OCI-LY3 (cell line): Measurements from ENCODE around the gene FBXL13.

ENCODE experiments used
- H2AFZ ChIP-seq: fragments of 200-600, 300-600 bp; shearing (Covaris generic); 2 replicates; pipeline ENCODE4 v1.6.0; 2014; ENCODE audit warnings: antibody characterized with exemption, low read depth, low read length
- H3K27ac ChIP-seq: fragments of 200-600, 300-600 bp; sonication (generic); 2 replicates; pipeline ENCODE4 v1.5.1; 2014; ENCODE audit warnings: mild to moderate bottlenecking, low read length, moderate library complexity, mixed read lengths
- H3K27me3 ChIP-seq: fragments of 200-600, 300-600 bp; sonication (generic); 2 replicates; pipeline ENCODE4 v1.6.1; 2014; ENCODE audit warnings: low read depth, low read length, mixed read lengths
- H3K36me3 ChIP-seq: fragments of 200-600, 300-600 bp; sonication (generic); replicated peaks from 2 replicates; pipeline ENCODE3; 2014; ENCODE audit warnings: low read depth, low read length, mixed read lengths
- H3K4me1 ChIP-seq: fragments of 300-600, 200-600 bp; sonication (generic); 2 replicates; pipeline ENCODE4 v1.6.1; 2014; ENCODE audit warnings: low read length, mixed read lengths
- H3K4me2 ChIP-seq: fragments of 200-600, 300-600 bp; sonication (generic); 2 replicates; pipeline ENCODE4 v1.6.1; 2014; ENCODE audit warnings: low read length, mixed read lengths
- H3K4me3 ChIP-seq: fragments of 300-600, 200-600 bp; sonication (generic); 2 replicates; pipeline ENCODE4 v1.5.1; 2014; ENCODE audit warnings: antibody characterized with exemption, mild to moderate bottlenecking, low read length, moderate library complexity
- H3K79me2 ChIP-seq: fragments of 300-600, 200-600 bp; shearing (Covaris generic); 2 replicates; pipeline ENCODE4 v1.6.1; 2014; ENCODE audit warnings: mild to moderate bottlenecking, low read length, mixed read lengths
- H3K9ac ChIP-seq: fragments of 300-600, 200-600 bp; shearing (Covaris generic); 2 replicates; pipeline ENCODE4 v1.6.0; 2014; ENCODE audit warnings: mild to moderate bottlenecking, low read length, moderate library complexity
- H3K9me3 ChIP-seq: fragments of 200-600, 300-600 bp; shearing (Covaris generic); 2 replicates; pipeline ENCODE4 v1.6.1; 2014; ENCODE audit warnings: low read length, mixed read lengths; ENCODE audit not compliant: insufficient read depth
- H4K20me1 ChIP-seq: fragments of 200-600, 300-600 bp; sonication (generic); 2 replicates; pipeline ENCODE4 v1.6.1; 2016; ENCODE audit warnings: low read length, mixed read lengths; ENCODE audit not compliant: insufficient read depth
- EZH2phosphoT487 ChIP-seq: fragments of 200-600 bp; shearing (Covaris generic); IDR thresholded peaks from 2 replicates; pipeline ENCODE4 v1.6.1; 2018; ENCODE audit warnings: antibody characterized with exemption, mixed run types, low read depth
- TF ChIP-seq, protein P1 (sequence below): fragments of 200-600, 300-600 bp; sonication (generic); IDR thresholded peaks from 2 replicates; pipeline ENCODE4 v1.5.1; 2014; ENCODE audit warnings: antibody characterized with exemption, low read length, low read depth

FBXL13 gene

DNA sequence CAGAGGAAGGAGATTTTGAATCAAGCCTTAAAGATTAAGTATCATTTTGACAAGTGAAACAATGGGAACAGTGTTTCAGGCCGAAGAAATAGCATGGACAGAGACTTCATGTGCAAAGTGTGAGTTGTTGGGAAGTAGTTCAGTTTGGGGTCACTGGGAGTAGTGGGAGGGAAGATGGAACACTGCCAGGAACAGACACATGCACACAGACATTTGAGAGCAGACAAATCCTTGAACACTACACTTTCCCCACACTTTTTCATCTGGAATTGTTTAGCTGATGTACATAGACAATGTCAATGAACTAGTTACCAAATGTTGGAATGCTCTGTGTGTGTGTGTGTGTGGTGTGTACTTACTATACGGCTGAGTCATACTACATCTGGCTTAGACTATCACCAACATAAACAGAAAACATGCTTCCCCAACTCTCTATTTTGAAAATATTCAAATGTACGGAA lies 214.2 kb downstream of the FBXL13 start:
- Histone ChIP-seq H3K27ac (no peak overlapping the region), H3K4me1 (no peaks in the 10 kb centered on the region), H3K4me2 (no peak overlapping the region), H2AFZ (no peak overlapping the region), H3K27me3 (0 out of 2 replicates have a peak, but pooled peaks cover 3% of the 10 kb centered on the region), H3K36me3 (no peaks in the 10 kb centered on the region), H3K79me2 (no peaks in the 10 kb centered on the region), H4K20me1 (no peaks in the 10 kb centered on the region), H3K9me3 (no peaks in the 10 kb centered on the region), H3K9ac (no peak overlapping the region), H3K4me3 (no peak overlapping the region)
- TF ChIP-seq, protein P1, sequence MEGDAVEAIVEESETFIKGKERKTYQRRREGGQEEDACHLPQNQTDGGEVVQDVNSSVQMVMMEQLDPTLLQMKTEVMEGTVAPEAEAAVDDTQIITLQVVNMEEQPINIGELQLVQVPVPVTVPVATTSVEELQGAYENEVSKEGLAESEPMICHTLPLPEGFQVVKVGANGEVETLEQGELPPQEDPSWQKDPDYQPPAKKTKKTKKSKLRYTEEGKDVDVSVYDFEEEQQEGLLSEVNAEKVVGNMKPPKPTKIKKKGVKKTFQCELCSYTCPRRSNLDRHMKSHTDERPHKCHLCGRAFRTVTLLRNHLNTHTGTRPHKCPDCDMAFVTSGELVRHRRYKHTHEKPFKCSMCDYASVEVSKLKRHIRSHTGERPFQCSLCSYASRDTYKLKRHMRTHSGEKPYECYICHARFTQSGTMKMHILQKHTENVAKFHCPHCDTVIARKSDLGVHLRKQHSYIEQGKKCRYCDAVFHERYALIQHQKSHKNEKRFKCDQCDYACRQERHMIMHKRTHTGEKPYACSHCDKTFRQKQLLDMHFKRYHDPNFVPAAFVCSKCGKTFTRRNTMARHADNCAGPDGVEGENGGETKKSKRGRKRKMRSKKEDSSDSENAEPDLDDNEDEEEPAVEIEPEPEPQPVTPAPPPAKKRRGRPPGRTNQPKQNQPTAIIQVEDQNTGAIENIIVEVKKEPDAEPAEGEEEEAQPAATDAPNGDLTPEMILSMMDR = no peak
- TF ChIP-seq EZH2phosphoT487 = no peak

DNA sequence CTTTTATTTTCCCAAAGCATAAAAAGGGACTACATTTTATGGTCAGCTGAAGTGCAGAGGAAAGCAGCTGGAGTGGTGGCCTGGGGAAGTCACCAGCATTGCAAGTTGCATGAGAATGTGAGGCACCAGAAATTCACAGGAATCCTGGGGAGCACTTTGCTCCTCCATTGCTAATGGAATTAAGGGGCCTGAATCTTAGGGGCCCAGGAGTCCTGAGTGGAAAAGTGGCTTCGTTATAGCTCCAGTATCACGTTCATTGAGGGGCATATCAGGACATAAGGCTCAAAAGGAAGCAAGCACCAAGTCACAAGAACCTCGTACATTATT lies 214.8 kb downstream of the FBXL13 start:
- no peak overlapping the region for H3K4me3 ChIP-seq
- no peaks in the 10 kb centered on the region for H3K4me1 ChIP-seq
- no peaks in the 10 kb centered on the region for H3K79me2 ChIP-seq
- H3K4me2 ChIP-seq = no peak overlapping the region
- H3K9ac ChIP-seq = no peak overlapping the region
- no peaks in the 10 kb centered on the region for H3K36me3 ChIP-seq
- H3K27ac ChIP-seq = no peak overlapping the region
- H4K20me1 ChIP-seq = no peaks in the 10 kb centered on the region
- TF ChIP-seq EZH2phosphoT487 = no peak
- TF ChIP-seq, protein P1 = no peak
- H2AFZ ChIP-seq = no peak overlapping the region
- H3K27me3 ChIP-seq = 0 out of 2 replicates have a peak, but pooled peaks cover 3% of the 10 kb centered on the region
- H3K9me3 ChIP-seq = no peaks in the 10 kb centered on the region

DNA sequence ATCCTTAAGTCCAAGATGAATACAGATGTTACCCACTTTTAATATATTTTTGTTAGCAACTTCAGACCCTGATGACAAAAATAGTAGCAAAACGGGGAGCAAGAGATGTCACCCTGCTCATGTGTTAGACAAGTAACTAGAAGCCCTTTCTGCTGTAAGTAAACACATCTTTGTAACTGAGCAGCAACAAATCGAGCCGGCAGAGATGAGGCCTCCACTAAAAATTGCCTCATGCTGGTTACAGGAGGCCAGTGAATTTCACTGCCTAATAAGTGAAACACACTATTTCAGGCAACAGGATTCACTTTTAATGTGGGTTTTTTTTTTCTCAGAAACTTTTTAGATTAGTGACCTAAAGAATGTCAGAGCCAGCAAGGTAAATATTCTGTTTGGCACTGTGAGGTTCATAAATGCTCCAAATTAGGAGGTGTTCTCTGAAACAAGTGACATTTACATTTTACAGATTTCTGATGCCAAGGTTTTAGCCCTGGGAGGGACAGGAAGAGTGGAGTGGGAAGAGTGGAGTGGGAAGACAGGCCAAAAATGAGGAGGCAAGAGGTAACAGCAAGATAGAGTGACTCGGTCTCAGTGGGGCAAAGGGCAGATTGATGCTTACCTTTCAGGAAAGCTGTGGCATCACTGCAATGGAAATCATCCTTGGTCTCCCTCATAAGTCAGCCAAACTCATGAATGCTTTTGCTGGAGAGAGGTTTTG lies 215.4 kb downstream of the FBXL13 start:
- Histone ChIP-seq H3K4me3 (no peak overlapping the region), H3K79me2 (no peaks in the 10 kb centered on the region), H3K27me3 (0 out of 2 replicates have a peak, but pooled peaks cover 3% of the 10 kb centered on the region), H3K9me3 (no peaks in the 10 kb centered on the region), H2AFZ (no peak overlapping the region), H3K36me3 (no peaks in the 10 kb centered on the region), H3K27ac (no peak overlapping the region), H4K20me1 (no peaks in the 10 kb centered on the region), H3K9ac (no peak overlapping the region), H3K4me2 (no peak overlapping the region), H3K4me1 (no peaks in the 10 kb centered on the region)
- no peak for TF ChIP-seq EZH2phosphoT487
- TF ChIP-seq, protein P1 = no peak

DNA sequence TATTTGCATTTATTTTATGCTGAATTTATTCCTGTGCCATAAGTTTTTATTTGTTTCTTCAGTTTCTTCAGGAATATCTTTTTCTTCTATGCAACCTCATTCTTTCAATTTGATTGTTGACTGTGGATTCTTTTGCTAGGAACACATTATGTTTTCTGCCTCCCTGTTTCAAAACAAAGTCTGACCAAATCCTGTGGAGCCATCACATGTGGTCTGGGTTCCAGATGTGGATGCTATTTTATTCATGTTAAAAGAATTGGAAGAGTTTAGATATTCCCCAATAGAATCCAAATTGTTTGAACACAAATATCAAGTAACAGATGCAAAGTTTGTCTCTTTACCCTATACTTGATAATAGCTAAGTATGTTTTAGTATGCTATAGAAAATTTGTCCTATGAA lies 218.6 kb downstream of the FBXL13 start:
- Histone ChIP-seq H3K9me3 (no peaks in the 10 kb centered on the region), H3K4me1 (no peaks in the 10 kb centered on the region), H3K79me2 (no peaks in the 10 kb centered on the region), H3K36me3 (no peaks in the 10 kb centered on the region), H3K27me3 (peaks cover under 1% of the 10 kb centered on the region; the same call in 1 of the 2 replicates), H3K4me2 (no peak overlapping the region), H2AFZ (no peak overlapping the region), H4K20me1 (no peaks in the 10 kb centered on the region), H3K27ac (no peak overlapping the region), H3K4me3 (no peak overlapping the region), H3K9ac (no peak overlapping the region)
- TF ChIP-seq EZH2phosphoT487 = no peak
- TF ChIP-seq, protein P1 = no peak
